GM12891 (cell line): ENCODE data around the gene ANGPTL1.

Experiments
- DNase-seq: peaks from one replicate; pipeline ENCODE4 v3.0.0; 2011; ENCODE audit warnings: low spot score; ENCODE audit not compliant: insufficient read length
- FAIRE-seq: peaks from 2 replicates; lab custom pipeline; 2011; peaks lifted over from hg19 to GRCh38; lab: Jason Lieb, UNC
- PAX5 ChIP-seq: IDR thresholded peaks from 2 replicates; pipeline ENCODE4 v1.6.1; 2011; ENCODE audit warnings: low read length, moderate library complexity, mild to moderate bottlenecking; ENCODE audit not compliant: insufficient read depth, severe bottlenecking
- POLR2A ChIP-seq: IDR thresholded peaks from 2 replicates; pipeline ENCODE4 v1.6.1; 2011; ENCODE audit warnings: low read depth, low read length, control low read depth
- POLR2AphosphoS5 ChIP-seq: IDR thresholded peaks from 2 replicates; pipeline ENCODE4 v1.6.1; 2011; ENCODE audit warnings: low read depth, low read length, control low read depth
- POU2F2 ChIP-seq: IDR thresholded peaks from 2 replicates; pipeline ENCODE4 v1.6.1; 2011; ENCODE audit warnings: low read depth, mild to moderate bottlenecking, control low read depth, low read length, moderate library complexity
- SPI1 ChIP-seq: IDR thresholded peaks from 2 replicates; pipeline ENCODE4 v1.6.1; 2011; ENCODE audit warnings: low read depth, low read length, control low read depth
- TAF1 ChIP-seq: IDR thresholded peaks from 2 replicates; pipeline ENCODE4 v1.6.1; 2011; ENCODE audit warnings: low read depth, low read length, control low read depth

ANGPTL1 gene

GRCh38 chr1:178846306-178846705, 24.6 kb downstream of the ANGPTL1 start:
- DNase-seq (no peak), FAIRE-seq (no peak)
- TF ChIP-seq TAF1 = no peak
- no peak for TF ChIP-seq POU2F2
- TF ChIP-seq POLR2A = no peak
- TF ChIP-seq POLR2AphosphoS5 = no peak
- TF ChIP-seq PAX5 = no peak
- TF ChIP-seq SPI1 = no peak

GRCh38 chr1:178844436-178844835, 26.4 kb downstream of the ANGPTL1 start:
- FAIRE-seq (no peak), DNase-seq (no peak)
- TF ChIP-seq POLR2A = no peak
- TF ChIP-seq TAF1 = no peak
- no peak for TF ChIP-seq PAX5
- TF ChIP-seq POU2F2 = no peak
- TF ChIP-seq SPI1 = no peak
- no peak for TF ChIP-seq POLR2AphosphoS5

- TF ChIP-seq TAF1 (no peak), POU2F2 (no peak), POLR2AphosphoS5 (no peak), POLR2A (no peak), PAX5 (no peak), SPI1 (no peak)
- DNase-seq (no peak), FAIRE-seq (no peak)
Measured at GRCh38 chr1:178825167-178825566, 45.7 kb downstream of the ANGPTL1 start.

- FAIRE-seq = no peak
- TF ChIP-seq POLR2A (no peak), TAF1 (no peak), POLR2AphosphoS5 (no peak), POU2F2 (no peak), SPI1 (no peak), PAX5 (no peak)
- no peak for DNase-seq
Measured at GRCh38 chr1:178821134-178821866, 49.6 kb downstream of the ANGPTL1 start.

- DNase-seq (no peak), FAIRE-seq (no peak)
- TF ChIP-seq POLR2AphosphoS5 = no peak
- TF ChIP-seq PAX5 = no peak
- no peak for TF ChIP-seq POU2F2
- TF ChIP-seq POLR2A = no peak
- no peak for TF ChIP-seq SPI1
Measured at GRCh38 chr1:178819123-178819522, 51.8 kb downstream of the ANGPTL1 start.

- DNase-seq (no peak), FAIRE-seq (no peak)
- no peak for TF ChIP-seq TAF1
- no peak for TF ChIP-seq POLR2AphosphoS5
- TF ChIP-seq POLR2A = no peak
- no peak for TF ChIP-seq SPI1
- no peak for TF ChIP-seq PAX5
- TF ChIP-seq POU2F2 = no peak
Measured at GRCh38 chr1:178818416-178818815, 52.5 kb downstream of the ANGPTL1 start.

GRCh38 chr1:178810585-178810984, 60.3 kb downstream of the ANGPTL1 start:
- DNase-seq = no peak
- no peak for FAIRE-seq
- TF ChIP-seq TAF1 = no peak
- no peak for TF ChIP-seq POLR2A
- no peak for TF ChIP-seq POLR2AphosphoS5
- no peak for TF ChIP-seq SPI1
- no peak for TF ChIP-seq POU2F2
- TF ChIP-seq PAX5 = no peak

GRCh38 chr1:178808529-178808928, 62.3 kb downstream of the ANGPTL1 start:
- no peak for TF ChIP-seq SPI1
- no peak for TF ChIP-seq TAF1
- TF ChIP-seq POU2F2 = no peak
- TF ChIP-seq POLR2A = no peak
- no peak for TF ChIP-seq POLR2AphosphoS5
- no peak for TF ChIP-seq PAX5
- no peak for DNase-seq
- FAIRE-seq = no peak

GRCh38 chr1:178806665-178807300, 64.1 kb downstream of the ANGPTL1 start:
- TF ChIP-seq PAX5 = no peak
- TF ChIP-seq POLR2A = no peak
- no peak for TF ChIP-seq TAF1
- TF ChIP-seq POLR2AphosphoS5 = no peak
- no peak for TF ChIP-seq POU2F2
- TF ChIP-seq SPI1 = no peak
- no peak for FAIRE-seq
- no peak for DNase-seq

GRCh38 chr1:178802873-178803272, 68.0 kb downstream of the ANGPTL1 start:
- FAIRE-seq = no peak

More at GRCh38 chr1:178802873-178803272, 68.0 kb downstream of the ANGPTL1 start:
- no peak for TF ChIP-seq SPI1
- TF ChIP-seq POLR2A = no peak
- no peak for TF ChIP-seq POLR2AphosphoS5
- TF ChIP-seq POU2F2 = no peak
- DNase-seq = no peak
